DMS153 treated with DMSO at 0.1 percent for 48 hours (cell line): ENCODE results near the gene GYS2.

Experiments used
- DNase-seq: peaks from one replicate; lab custom pipeline; 2025; ENCODE audit not compliant: unreplicated experiment; lab: John Stamatoyannopoulos, UW

GYS2 gene

DNA sequence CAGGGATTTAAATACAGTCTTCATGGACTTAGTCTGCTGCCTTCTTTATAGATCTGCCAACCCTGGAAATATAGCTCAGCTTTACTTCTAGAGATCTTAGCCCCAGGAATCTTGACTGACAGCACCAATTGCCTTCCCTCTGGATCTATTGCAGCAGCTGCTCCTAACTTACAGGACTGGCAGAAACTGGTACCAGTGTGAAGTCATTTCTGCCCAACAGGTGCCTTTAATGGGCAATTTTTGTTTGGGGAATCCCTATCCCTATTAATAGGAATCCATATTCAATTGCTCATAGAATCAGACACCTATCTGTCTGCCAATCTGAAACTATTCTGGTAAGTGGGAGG lies 51.3 kb downstream of the GYS2 start:
- DNase-seq: no peak

GRCh38 chr12:21552635-21553328 lies 51.9 kb downstream of the GYS2 start:
- DNase-seq: no peak

DNA sequence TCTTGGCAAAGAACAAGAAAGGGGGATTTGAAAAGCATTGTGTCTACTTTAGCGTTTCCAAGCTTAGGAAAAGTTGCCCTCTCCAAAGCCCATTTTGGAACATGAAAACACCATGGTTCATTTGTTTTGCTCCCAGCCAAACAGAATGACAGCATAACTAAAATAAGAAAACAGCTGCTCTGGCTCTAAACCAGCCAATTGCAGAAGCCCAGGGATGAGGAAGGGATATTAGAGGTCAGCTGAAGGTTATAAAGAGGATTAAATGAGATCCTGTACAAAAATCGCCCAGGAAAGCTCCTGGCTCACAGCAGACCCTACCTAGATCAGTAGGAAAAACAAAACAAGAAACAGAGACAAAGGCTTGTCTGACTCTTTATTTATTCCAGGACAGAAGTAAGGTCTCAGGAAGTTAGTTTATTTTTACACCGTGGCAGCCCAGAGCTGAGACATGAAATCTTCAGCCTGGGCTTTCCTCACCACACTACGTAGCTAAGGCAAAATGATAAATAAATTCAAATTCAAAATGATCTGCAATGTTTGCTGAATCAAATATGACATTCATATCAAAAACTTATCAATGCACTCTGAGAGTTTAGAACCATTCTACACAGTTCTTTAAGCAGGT lies 52.7 kb downstream of the GYS2 start:
- no peak for DNase-seq

DNA sequence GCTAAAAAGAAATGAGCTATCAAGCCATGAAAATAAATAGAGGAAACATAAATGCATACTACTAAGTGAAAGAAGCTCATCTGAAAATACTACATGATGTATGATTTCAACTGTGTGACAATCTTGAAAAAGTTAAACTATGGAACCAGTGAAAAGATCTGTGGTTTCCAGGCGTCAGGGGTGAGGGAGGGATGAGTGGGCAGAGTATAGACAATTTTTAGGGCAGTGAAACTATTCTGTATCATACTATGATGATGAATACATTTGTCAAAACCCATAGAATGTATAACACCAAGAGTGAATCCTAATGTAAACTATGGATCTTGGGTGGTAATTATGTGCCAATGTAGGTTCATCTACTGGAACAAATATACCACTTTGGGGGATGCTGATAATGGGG lies 57.2 kb downstream of the GYS2 start:
- no peak for DNase-seq

GRCh38 chr12:21546716-21547115 lies 57.9 kb downstream of the GYS2 start:
- DNase-seq: no peak

- DNase-seq: no peak
Measured at GRCh38 chr12:21545557-21545956, 59.1 kb downstream of the GYS2 start.

- no peak for DNase-seq
Measured at GRCh38 chr12:21543151-21543550, 61.5 kb downstream of the GYS2 start.

DNA sequence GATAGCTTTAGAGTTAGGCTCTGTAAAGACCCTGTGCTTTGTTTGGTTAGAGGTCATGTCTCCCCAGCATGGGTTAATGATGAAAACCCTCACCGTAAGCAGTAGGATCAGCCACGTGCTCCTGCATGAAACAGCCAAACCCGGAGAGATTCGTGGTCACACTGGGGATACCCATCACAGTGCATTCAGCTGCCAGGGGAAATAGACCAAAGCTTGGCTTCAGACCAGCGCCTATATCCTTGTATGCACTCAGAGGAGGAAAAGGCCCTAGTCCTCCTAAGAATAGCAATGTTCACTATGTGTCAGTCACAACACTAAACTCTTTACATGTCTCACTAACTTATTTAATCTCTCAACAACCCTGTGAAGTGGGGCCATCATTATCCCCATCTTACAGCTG lies 62.2 kb downstream of the GYS2 start:
- no peak for DNase-seq

GRCh38 chr12:21541773-21542172 lies 62.9 kb downstream of the GYS2 start:
- no peak for DNase-seq

- DNase-seq: peak; percentile 60
Measured at GRCh38 chr12:21539797-21540196, 64.8 kb downstream of the GYS2 start.

DNA sequence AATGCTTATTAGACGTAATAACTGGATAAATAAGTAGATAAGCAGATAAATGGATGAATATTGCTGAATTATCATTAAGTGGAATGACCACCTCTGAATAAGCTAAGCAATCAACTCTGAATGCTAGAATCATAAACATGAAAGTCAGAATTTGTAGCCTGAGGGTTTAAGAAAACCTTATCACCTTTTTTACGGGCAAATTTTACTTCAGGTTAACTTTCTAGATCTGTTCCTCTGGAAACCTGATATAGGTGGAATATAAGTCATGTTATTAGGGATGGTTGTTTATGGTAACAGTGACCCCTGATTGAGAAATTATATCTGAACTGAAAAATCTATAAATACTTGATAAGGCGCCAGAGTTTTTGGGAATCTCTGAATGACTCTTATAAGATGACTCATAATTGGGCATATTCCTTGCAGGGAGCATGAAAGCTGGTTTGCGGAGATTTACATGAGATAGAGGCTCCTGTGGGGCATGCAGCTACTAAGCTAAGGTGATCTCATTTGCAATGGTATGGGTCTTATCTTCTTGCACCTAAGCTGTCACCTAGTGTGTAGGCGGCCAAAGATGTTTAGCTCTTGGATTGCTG lies 66.5 kb downstream of the GYS2 start:
- no peak for DNase-seq

DNA sequence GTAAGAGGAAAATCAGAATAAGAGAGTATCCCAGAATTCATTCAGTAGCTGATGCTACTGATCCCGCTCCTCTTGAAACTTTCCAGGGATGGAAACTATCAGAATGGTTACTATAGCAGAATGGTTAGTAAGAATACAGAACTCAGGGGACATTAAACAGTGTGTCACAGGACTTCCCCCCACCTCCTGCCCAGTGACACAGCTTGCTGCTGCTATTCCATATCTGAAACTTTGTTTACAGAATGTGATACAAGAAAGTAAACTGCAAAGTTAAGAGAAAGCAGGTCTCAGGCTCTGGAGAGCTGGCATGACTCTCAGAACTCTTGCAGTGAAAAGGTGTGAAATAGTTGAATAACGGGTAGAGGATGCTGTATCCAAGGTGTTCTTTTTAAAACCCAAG lies 75.2 kb downstream of the GYS2 start:
- DNase-seq: no peak

DNA sequence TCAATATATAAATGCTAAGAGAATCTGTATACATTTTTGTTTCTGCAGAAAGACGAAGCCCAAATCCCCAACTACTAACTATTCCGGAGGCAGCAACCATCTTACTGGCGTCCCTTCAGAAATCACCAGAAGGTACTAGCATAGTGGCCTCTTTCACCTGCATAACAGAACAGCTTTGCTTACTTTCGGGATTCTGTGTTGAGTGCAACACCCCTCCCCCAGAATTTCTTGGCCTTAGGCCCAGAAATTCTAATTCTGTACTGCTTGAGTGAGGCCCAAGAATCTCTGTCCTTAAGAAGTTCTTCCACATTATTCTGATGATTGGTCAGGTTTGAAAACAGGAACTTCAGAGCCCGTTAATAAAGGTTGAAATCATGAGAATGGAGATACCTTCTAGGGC lies 75.7 kb downstream of the GYS2 start:
- DNase-seq: no peak

GRCh38 chr12:21527451-21528180 lies 77.0 kb downstream of the GYS2 start:
- DNase-seq: peak; percentile 65

DNA sequence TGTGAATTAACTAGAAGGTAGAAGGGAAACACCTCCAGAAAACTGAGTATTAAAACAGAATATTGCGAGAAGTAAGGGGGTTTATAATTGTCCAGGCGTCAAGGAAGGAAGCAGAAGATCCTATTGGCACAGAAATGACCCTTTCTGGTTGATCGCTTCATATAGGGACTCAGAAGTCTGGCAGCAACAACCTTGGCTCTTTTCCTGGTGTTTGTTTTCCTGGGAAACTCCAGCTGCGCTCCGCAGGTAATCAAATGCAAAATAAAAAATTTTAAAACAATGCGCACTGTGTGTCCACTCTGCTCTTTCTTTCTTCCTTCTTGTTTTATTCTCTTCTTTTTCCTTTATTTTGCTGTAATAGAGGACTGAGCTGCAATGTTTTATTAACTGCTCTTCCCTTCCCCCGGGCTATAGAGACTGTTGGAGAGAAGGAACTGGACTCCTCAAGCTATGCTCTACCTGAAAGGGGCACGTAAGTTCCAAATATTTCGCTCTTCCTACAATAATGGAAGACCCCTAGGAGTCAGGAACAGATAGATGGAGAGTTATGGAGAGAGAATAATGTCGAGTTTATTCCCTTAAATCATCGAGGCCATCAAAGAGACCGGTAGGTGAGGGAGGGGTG lies 77.8 kb downstream of the GYS2 start:
- DNase-seq: no peak

DNA sequence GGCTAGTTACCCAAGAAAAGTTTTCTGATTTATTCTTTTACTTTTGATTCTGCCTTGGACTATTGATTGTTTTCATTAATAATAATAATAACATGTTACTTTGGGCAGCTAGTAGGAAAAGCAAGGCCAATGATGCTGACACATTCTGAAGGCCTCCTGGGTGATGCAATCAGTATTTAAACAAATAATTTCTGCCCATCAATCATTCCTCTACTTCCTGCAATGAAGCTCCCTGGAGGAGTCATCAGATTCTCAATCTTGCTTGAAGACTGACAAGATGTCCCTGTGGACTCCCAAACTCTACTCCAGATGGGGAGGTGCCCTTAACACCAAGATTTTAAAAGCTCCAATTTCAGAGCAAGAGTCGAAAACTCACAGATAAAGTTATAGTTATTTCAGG lies 78.6 kb downstream of the GYS2 start, which contains the start of gene SPX:
SPX (plus strand) TSS at position 244 of the 400 bp plus-strand sequence. CDS start 177 bp downstream, outside the sequence.
- peak; percentile 12 for DNase-seq

DNA sequence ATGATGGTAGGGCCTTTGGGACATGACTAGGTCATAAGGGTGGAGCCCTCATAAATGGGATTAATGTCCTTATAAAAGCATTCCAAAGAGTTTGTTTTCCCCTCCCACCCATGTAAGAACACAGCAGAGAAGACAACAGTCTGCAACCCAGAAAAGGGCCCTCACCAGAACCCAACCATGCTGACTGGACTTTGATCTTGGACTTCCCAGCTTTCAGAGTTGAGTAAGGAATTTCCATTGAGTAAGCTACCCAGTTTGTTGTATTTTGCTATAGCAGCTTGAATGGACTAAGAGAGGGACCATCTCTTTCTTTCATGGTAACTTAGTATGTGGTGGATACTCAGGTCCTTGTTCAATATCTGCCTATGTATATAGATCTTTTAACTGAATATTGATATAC lies 81.5 kb downstream of the GYS2 start:
- DNase-seq: no peak

DNA sequence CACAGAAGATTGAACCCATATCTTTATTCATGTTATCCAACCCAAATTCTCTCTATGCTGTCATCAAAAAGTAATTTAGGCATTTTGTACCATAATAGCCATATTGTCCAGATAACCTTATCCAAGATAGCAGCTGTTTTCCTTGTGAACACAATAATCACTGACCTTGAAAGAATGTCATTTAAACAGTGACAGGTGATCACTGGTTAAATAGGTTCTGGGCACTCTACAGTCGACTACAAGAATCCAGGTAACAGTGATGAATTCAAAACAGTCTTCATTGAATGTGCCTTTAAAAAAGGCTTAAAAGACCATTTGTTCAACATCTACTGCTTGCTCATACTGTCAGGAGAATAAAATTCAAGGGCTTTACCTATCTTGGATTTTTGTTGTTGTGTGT lies 83.1 kb downstream of the GYS2 start:
- DNase-seq: no peak

DNA sequence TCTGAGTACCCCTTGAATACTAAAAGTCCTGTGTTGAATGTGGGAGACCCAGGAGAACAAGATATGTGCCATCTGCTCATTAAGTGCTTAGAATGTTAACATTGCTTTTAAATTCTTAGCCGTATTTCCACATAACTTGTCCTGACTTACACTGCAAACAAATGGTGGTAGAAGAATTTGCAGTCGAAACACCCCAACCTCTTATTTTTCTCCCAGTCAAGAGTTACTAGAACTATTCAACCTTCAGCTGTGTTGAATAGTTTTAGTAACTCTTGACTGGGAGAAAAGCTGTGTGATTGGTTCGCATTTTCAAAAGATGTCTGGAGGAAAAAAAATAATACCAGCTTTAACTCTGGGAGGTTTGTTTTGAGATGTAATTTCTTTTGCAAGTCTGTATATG lies 86.2 kb downstream of the GYS2 start:
- no peak for DNase-seq

GRCh38 chr12:21516281-21516680 lies 88.4 kb downstream of the GYS2 start:
- no peak for DNase-seq

DNA sequence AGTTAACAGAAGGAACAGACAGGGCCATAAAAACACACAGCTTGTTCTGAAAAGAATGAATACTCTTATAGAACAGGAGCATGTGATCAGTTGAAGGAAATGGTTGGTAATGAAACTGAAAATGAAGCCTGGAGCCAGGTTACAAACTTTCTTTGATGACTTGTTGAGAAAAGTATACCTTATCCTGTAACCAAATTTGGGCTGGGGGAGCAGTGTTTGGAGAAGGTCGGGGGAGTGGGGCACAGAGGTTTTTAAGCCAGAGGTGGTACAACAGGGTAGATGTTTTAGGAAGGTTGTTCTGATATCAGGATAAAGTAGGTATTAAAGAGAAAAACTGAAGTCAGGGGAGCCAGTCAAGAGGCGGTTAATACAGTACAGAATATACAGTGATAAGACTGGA lies 94.9 kb downstream of the GYS2 start:
- DNase-seq: no peak
